Activated CD4-positive, alpha-beta T cell treated with anti-CD3 and anti-CD28 coated beads, Interleukin-2, amount 10 ng/mL, durations not matched to agents 7 days and 5 days (primary cell): ENCODE data around the gene SLC9A8. TPM values are rescaled to one million over a fixed set of nuclear protein-coding genes. Genes with fewer than 3 reads are reported as not detected.
A peak's percentile ranks its signal among the peaks of the same experiment; 100 is the strongest.
"Not testable (repeated sequence)": the region's sequence is repeated elsewhere in the genome, so short reads cannot be mapped to it uniquely, and the experiment has no call there.

Experiments
- CTCF ChIA-PET: fragments of 350-600 bp; sonication (Branson Sonifier 250); formaldehyde crosslinking; loops from one replicate; lab custom pipeline; 2021; ENCODE audit warnings: antibody characterized with exemption; lab: Charles Lee
- POLR2A ChIA-PET: fragments of 350-600 bp; sonication (Branson Sonifier 250); formaldehyde crosslinking; loops from one replicate; lab custom pipeline; 2021; ENCODE audit warnings: antibody characterized with exemption; lab: Charles Lee
- DNase-seq: peaks from one replicate; pipeline ENCODE4 v3.0.0-alpha.2; 2020
- H3K27ac Mint-ChIP-seq: one replicate; pipeline ENCODE4 v1.8.0; 2021; ENCODE audit warnings: mild to moderate bottlenecking, moderate library complexity, mixed read lengths
- H3K27me3 Mint-ChIP-seq: one replicate; pipeline ENCODE4 v1.8.0; 2021; ENCODE audit warnings: mixed read lengths
- H3K36me3 Mint-ChIP-seq: one replicate; pipeline ENCODE4 v1.8.0; 2021; ENCODE audit warnings: low read depth, mixed read lengths
- H3K4me1 Mint-ChIP-seq: one replicate; pipeline ENCODE4 v1.8.0; 2021; ENCODE audit warnings: mixed read lengths
- H3K4me3 Mint-ChIP-seq: one replicate; pipeline ENCODE4 v1.8.0; 2021; ENCODE audit warnings: mild to moderate bottlenecking, moderate library complexity, mixed read lengths
- H3K9me3 Mint-ChIP-seq: one replicate; pipeline ENCODE4 v1.8.0; 2021; ENCODE audit warnings: mixed read lengths
- total RNA-seq, 2 experiments: library from RNA; stranded (reverse); gene quantifications; one replicate each; pipeline ENCODE4 v1.2.3, GENCODE V29; 2021

The SLC9A8 gene
- total RNA-seq, 2 experiments from 2014 or later = 21.4 to 23.1 TPM

DNA sequence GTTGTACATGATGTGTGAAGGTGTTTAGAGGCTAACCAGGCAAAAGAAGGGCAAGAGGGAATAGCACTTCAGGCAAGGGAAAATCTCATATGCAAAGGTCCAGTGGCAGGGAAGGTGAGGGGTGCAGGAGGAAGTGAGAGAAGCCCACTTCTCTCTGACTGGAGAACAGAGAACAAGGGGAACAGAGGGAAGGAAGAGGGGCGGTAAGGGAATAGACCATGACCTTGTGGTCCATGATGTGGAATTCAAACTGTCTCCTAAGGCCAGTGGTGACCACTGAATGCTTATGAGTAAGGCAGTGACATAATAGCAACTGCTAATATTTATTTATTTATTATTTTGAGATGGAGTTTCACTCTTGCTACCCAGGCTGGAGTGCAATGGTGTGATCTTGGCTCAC is 20.6 kb upstream of the SLC9A8 start:
- H3K4me3 Mint-ChIP-seq = no peak overlapping the region
- DNase-seq = no peak
- H3K27me3 Mint-ChIP-seq = peaks cover 21% of the 10 kb centered on the region
- peaks cover 15% of the 10 kb centered on the region for H3K4me1 Mint-ChIP-seq
- no peaks in the 10 kb centered on the region for H3K36me3 Mint-ChIP-seq
- no peak overlapping the region for H3K27ac Mint-ChIP-seq
- ChIA-PET CTCF (interaction anchor here (1.1 to 1.7 kb wide), 2 partner anchors 13 to 181 kb away, joined by 3 to 4 read pairs; no protein-coding TSS in a partner anchor), POLR2A (no interaction called here)
- no peaks in the 10 kb centered on the region for H3K9me3 Mint-ChIP-seq

DNA sequence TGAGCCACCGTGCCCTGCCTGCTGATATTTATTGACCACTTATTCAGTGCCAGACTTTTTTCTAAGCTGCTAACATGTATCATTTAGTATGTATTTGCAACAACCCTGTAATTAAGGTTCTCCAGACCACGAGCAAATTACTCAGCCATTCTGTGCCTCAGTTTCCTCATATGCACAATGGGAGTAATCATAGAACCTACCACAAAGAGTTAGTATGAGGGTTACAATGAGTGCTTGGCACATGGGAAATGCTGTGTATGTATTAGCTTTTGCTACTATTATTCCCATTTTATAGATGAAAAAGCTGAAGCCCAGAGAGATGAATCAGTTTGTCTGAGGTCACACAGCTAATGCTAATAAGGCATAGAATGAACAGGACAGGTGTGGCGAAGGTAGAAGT is 20.0 kb upstream of the SLC9A8 start:
- no peak for DNase-seq
- no peak overlapping the region for H3K27ac Mint-ChIP-seq
- ChIA-PET POLR2A (no interaction called here), CTCF (no interaction called here)
- H3K9me3 Mint-ChIP-seq = no peaks in the 10 kb centered on the region
- H3K4me1 Mint-ChIP-seq = peaks cover 15% of the 10 kb centered on the region
- no peaks in the 10 kb centered on the region for H3K36me3 Mint-ChIP-seq
- H3K27me3 Mint-ChIP-seq = peaks cover 20% of the 10 kb centered on the region
- H3K4me3 Mint-ChIP-seq = no peak overlapping the region

DNA sequence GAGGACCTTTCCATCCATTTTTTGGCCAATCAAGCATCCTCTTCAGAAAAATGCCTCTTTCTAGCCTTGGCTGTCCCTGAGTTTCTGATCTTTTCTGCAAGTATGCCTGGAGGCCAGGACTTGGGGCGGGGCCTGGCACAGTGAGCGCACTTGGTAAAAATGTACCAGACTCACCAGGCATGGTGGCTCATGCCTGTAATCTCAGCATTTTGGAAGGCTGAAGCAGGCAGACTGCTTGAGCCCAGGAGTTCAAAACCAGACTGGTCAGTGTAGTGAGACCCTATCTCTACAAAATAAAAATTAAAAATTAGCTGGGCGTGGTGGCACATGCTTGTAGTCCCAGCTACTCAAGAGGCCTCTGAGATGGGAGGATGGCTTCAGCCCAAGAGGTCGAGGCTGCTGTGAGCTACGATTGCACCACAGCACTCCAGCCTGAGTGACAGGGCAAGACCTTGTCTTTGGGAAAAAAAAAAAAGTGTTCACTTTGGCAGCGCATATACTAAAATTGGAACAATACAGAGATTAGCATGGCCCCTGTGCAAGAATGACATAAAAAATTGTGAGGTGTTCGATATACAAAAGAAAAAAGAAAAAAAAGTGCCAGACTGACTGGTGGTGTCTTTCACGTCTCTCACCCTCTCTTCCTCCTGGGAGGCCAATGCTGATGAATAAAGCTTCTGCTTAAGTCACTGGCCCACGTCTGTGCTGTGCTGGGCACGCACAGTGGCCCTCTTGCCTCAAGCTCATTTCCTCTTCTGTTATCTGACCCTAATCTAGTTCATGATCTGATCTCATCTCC is 18.1 kb upstream of the SLC9A8 start:
- H3K4me1 Mint-ChIP-seq = peaks cover 15% of the 10 kb centered on the region
- ChIA-PET POLR2A (no interaction called here), CTCF (interaction anchor here (0.6 to 0.7 kb wide), 3 partner anchors 61 to 486 kb away, joined by 4 to 5 read pairs (median 4); no protein-coding TSS in a partner anchor)
- no peaks in the 10 kb centered on the region for H3K9me3 Mint-ChIP-seq
- H3K27me3 Mint-ChIP-seq = peaks cover 24% of the 10 kb centered on the region
- DNase-seq = no peak
- no peak overlapping the region for H3K27ac Mint-ChIP-seq
- H3K36me3 Mint-ChIP-seq = no peaks in the 10 kb centered on the region
- no peak overlapping the region for H3K4me3 Mint-ChIP-seq

DNA sequence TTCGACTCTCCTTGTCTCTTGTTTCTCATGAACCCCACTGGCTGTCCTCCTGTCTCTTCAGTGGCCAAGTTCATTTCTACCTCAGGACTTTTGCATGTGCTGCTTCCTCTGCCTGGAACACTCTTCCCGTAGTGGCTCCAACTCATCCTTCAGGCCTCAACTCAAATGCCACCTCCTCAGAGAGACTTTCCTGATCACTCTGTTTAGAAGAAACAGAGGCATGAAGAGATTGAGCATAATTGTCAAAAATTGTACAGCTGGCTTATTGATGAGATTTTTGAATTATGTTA is 17.5 kb upstream of the SLC9A8 start:
- POLR2A ChIA-PET = no interaction called here
- no peaks in the 10 kb centered on the region for H3K9me3 Mint-ChIP-seq

DNA sequence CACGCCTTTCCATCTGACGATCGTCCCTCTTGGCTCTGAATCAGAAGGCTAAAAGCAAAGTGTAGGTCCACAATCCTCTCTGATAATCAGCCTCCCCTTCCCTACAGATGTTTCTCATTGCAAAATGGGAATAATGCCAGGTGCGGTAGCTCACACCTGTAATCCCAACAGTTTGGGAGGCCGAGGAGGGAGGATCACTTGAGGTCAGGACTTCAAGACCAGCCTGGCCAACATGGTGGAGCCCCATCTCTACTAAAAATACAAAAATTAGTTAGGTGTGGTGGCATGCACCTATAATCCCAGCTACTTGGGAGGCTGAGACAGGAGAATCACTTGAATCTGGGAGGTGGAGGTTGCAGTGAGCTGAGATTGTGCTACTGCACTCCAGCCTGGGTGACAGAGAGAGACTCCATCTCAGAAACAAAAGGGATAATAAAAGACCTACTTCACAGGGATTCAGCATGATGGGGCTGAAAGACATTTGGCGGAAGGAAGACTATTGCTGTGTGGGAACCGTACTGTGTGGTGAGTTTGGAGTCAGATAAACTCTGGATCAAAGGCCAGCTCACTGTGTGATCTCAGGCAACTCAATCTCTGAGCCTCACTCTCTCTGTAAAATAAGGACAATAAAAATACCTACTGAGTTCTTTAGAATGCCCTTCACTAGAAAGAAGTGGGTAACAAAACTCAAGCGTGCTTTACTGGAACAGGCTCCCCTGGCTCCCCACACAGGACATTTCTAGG is 15.9 kb upstream of the SLC9A8 start:
- peaks cover 27% of the 10 kb centered on the region for H3K4me1 Mint-ChIP-seq
- POLR2A ChIA-PET = no interaction called here
- no peak overlapping the region for H3K4me3 Mint-ChIP-seq
- CTCF ChIA-PET = no interaction called here
- no peaks in the 10 kb centered on the region for H3K36me3 Mint-ChIP-seq
- no peak overlapping the region for H3K27ac Mint-ChIP-seq
- DNase-seq = no peak
- H3K27me3 Mint-ChIP-seq = peaks cover 18% of the 10 kb centered on the region
- H3K9me3 Mint-ChIP-seq = no peaks in the 10 kb centered on the region

More for the DNA sequence above, 17.5 kb upstream of the SLC9A8 start:
- no peak for DNase-seq
- H3K36me3 Mint-ChIP-seq = no peaks in the 10 kb centered on the region
- peaks cover 15% of the 10 kb centered on the region for H3K4me1 Mint-ChIP-seq
- no peak overlapping the region for H3K4me3 Mint-ChIP-seq
- H3K27me3 Mint-ChIP-seq = peaks cover 24% of the 10 kb centered on the region
- H3K27ac Mint-ChIP-seq = peak overlapping the region; percentile 26
- CTCF ChIA-PET = interaction anchor here (0.7 kb wide), 2 partner anchors 288 to 486 kb away, joined by 4 to 5 read pairs; no protein-coding TSS in a partner anchor

DNA sequence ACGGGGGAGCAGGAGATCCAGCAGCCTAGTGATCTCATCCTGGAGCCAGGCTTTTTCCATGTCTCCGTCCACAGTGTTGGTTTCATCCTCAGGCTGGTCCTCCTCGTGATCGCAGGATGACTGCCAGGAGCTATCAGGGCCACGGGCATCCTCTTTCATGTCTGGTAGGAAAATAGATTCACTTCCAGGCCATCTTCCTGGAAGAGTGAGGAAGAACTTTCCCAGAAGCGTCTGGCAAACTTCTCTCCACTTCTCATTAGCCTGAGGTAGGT is 15.3 kb upstream of the SLC9A8 start:
- no peak for DNase-seq
- Mint-ChIP-seq H3K27me3 (peaks cover 15% of the 10 kb centered on the region), H3K27ac (no peak overlapping the region), H3K4me1 (peaks cover 32% of the 10 kb centered on the region), H3K4me3 (no peak overlapping the region), H3K36me3 (no peaks in the 10 kb centered on the region), H3K9me3 (no peaks in the 10 kb centered on the region)
- POLR2A ChIA-PET = no interaction called here
- CTCF ChIA-PET = interaction anchor here (1.2 kb wide), 1 partner anchor 8 kb away, joined by 3 read pairs; no protein-coding TSS in a partner anchor

DNA sequence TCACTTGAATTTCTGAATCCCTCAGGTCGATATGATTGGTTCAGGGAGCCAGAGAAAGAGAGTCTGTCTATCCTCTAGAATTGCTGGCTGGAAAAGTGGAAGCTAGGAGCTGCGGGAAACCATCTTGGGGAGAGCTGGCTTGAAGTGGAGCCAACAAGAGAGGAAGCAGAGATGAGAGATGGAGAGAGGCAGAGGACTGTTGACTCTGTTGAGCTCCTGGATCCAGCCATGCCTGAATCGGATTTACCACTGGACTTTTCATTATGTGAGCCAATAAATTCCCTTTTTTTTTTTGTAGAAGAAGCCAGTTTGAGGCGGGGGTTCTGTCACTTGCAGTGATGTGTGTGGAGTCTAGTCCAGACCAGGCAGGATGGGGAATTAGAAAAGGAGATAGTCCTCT is 13.9 kb upstream of the SLC9A8 start:
- H3K4me1 Mint-ChIP-seq = peaks cover 40% of the 10 kb centered on the region
- H3K27me3 Mint-ChIP-seq = peaks cover 10% of the 10 kb centered on the region
- no peak overlapping the region for H3K27ac Mint-ChIP-seq
- POLR2A ChIA-PET = no interaction called here
- DNase-seq = no peak
- no peak overlapping the region for H3K4me3 Mint-ChIP-seq
- CTCF ChIA-PET = interaction anchor here (0.6 to 0.9 kb wide), 4 partner anchors 13 to 480 kb away, joined by 3 read pairs; no protein-coding TSS in a partner anchor
- H3K36me3 Mint-ChIP-seq = no peaks in the 10 kb centered on the region
- no peaks in the 10 kb centered on the region for H3K9me3 Mint-ChIP-seq

DNA sequence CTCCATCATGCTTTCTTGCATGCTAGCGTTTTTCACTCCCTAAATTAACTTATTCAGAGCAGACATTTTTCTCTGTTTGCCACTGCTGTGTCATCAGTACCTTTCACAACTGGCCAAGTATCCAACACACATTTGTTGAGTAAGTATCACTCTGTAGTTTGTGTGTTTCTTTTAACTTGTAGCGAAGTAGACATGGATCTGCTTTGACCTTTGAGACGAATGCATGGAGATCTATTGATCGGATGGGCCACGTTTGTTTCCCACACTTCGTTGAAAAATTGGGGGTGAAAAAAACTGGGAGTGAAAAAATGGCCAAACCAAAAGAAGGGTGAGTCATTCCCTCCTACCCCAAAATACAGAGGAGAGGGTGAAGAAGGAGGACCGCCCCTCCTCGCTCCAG is 12.9 kb upstream of the SLC9A8 start:
- POLR2A ChIA-PET = no interaction called here
- CTCF ChIA-PET = no interaction called here
- peaks cover 10% of the 10 kb centered on the region for H3K27me3 Mint-ChIP-seq
- H3K36me3 Mint-ChIP-seq = no peaks in the 10 kb centered on the region
- H3K4me1 Mint-ChIP-seq = peaks cover 37% of the 10 kb centered on the region
- no peak for DNase-seq
- H3K27ac Mint-ChIP-seq = no peak overlapping the region
- no peaks in the 10 kb centered on the region for H3K9me3 Mint-ChIP-seq
- no peak overlapping the region for H3K4me3 Mint-ChIP-seq

DNA sequence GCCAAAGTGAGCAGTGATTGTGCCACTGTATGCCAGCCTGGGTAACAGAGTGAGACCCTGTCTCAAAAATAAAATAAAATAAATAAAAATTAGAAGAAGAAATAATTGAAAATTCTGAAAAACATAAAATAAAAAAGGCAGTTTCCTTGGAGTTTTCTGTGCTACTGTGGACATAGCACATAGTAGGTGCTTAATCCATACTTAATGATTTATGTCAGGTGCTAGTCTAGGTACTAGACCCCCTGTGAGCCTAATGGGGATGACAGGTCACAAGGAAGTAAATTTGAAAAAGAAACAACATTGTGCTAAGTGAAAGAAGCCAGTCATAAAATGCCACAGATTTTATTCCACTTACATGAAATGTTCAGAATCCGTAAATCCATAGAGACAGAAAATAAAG is 9.2 kb upstream of the SLC9A8 start:
- CTCF ChIA-PET = no interaction called here
- no peaks in the 10 kb centered on the region for H3K9me3 Mint-ChIP-seq
- DNase-seq = no peak
- POLR2A ChIA-PET = no interaction called here
- no peaks in the 10 kb centered on the region for H3K36me3 Mint-ChIP-seq
- no peak overlapping the region for H3K4me3 Mint-ChIP-seq
- peaks cover 50% of the 10 kb centered on the region for H3K4me1 Mint-ChIP-seq
- H3K27me3 Mint-ChIP-seq = peaks cover 4% of the 10 kb centered on the region
- H3K27ac Mint-ChIP-seq = no peak overlapping the region

DNA sequence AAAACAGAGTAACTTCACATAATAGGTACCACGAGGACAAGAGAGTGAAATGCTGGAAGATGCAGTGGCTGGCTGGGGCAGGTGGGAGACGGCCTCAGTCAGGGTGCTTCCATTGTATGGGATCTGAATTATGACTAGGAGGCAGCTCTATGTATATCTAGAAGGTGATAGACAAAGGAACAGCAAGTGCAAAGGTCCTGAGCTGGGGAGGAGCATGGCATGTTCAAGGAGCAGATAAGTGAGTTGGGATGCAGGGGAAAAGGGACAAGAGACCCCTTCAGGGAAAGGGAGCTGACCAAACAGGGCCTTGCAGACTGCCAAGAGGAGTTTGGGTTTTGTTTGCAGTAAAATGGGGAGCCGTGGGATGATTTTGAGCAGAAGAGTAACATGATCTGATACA is 8.3 kb upstream of the SLC9A8 start:
- POLR2A ChIA-PET = no interaction called here
- DNase-seq = no peak
- H3K4me3 Mint-ChIP-seq = no peak overlapping the region
- peaks cover 1% of the 10 kb centered on the region for H3K27me3 Mint-ChIP-seq
- peaks cover 50% of the 10 kb centered on the region for H3K4me1 Mint-ChIP-seq
- CTCF ChIA-PET = no interaction called here
- H3K36me3 Mint-ChIP-seq = no peaks in the 10 kb centered on the region
- H3K9me3 Mint-ChIP-seq = no peaks in the 10 kb centered on the region
- H3K27ac Mint-ChIP-seq = peak overlapping the region; percentile 34

DNA sequence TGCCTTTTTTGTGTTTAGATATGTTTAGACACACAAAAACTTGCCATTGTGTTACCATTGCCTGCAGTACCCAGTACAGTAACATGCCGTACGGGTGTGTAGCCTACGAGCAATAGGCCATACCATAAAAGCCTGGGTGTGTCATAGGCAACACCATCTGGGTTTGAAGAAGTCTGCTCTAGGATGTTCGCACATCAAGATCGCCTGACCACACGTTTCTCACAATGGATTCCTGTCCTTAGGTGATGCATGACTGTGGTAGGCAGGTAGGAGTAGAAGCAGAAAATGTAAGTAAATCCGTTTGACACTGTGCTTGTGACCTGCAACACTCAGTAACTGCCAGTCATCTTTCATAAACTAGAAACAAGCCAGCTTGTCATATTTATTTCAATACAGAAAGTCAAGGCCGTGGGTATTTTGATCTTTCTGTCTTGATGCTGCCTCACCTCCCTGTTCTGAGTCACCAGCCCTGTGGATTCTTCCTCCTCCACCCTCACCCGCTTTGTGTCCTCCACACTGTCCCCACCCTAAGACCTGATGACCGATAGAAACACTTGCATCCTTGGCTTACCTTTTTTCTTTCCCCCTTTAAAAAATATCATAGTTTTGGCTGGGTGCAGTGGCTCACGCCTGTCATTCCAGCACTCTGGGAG is 7.3 kb upstream of the SLC9A8 start:
- peaks cover 48% of the 10 kb centered on the region for H3K4me1 Mint-ChIP-seq
- DNase-seq = peak; percentile 36
- H3K36me3 Mint-ChIP-seq, H3K27me3 Mint-ChIP-seq, POLR2A ChIA-PET, H3K4me3 Mint-ChIP-seq, H3K9me3 Mint-ChIP-seq: not testable (repeated sequence)
- CTCF ChIA-PET = interaction anchor here (0.6 kb wide), 1 partner anchor 208 kb away, joined by 3 read pairs; no protein-coding TSS in a partner anchor
- H3K27ac Mint-ChIP-seq = peak overlapping the region; percentile 74

DNA sequence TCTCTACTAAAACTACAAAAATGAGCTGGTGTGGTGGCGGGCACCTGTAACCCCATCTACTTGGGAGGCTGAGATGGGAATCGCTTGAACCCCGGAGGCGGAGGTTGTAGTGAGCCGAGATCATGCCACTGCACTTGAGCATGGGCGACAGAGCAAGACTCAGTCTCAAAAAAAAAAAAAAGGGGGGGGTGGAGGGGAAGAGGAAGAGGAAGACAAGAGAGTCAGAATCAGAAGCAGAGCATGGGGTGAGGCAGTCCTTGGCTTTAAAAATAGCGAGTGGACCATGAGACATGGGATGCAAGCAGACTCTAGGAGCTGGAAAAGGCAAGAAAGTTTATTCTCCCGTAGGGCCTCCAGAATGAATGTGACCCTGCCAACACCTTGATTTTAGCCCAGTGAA is 3.9 kb upstream of the SLC9A8 start:
- Mint-ChIP-seq H3K4me3 (no peak overlapping the region), H3K9me3 (no peaks in the 10 kb centered on the region), H3K27ac (no peak overlapping the region), H3K27me3 (no peaks in the 10 kb centered on the region), H3K36me3 (peaks cover 7% of the 10 kb centered on the region), H3K4me1 (peaks cover 44% of the 10 kb centered on the region)
- CTCF ChIA-PET = interaction anchor here (0.6 kb wide), 1 partner anchor 801 kb away, joined by 3 read pairs; no protein-coding TSS in a partner anchor
- POLR2A ChIA-PET = interaction anchor here (0.6 kb wide), 1 partner anchor 412 kb away, joined by 3 read pairs; no protein-coding TSS in a partner anchor
- no peak for DNase-seq
